ENCODE results near the gene ATP13A2. TPM values are rescaled to one million over a fixed set of nuclear protein-coding genes. Genes with fewer than 3 reads are reported as not detected.

Gene ATP13A2
- polyA plus RNA-seq, 1 donor (not counting 4 experiments of a cell fraction or from before 2014, with no cell fraction given), result 19.7 TPM

GRCh38 chr1:17021896-17022295 is 10.2 kb upstream of the ATP13A2 start:
- Histone ChIP-seq H3K4me2 (ENCODE audit: control insufficient read depth, extremely low read depth, insufficient read depth, low read depth, low read length) (no peak overlapping the region), H3K4me1 (ENCODE audit: control insufficient read depth, extremely low read depth, insufficient read depth, low read length) (no peaks in the 10 kb centered on the region), H3K27me3 (ENCODE audit: control insufficient read depth, extremely low read depth, insufficient read depth, low read length) (no peaks in the 10 kb centered on the region), H3K9ac (ENCODE audit: control insufficient read depth, extremely low read depth, insufficient read depth, low read length) (no peak overlapping the region), H3K36me3 (ENCODE audit: control insufficient read depth in 2 of 2, extremely low read depth in 1 of 2, insufficient read depth in 2 of 2, low read length in 2 of 2) (peaks cover 34 to 49% of the 10 kb centered on the region in 2 experiments), H3K4me3 (ENCODE audit: control insufficient read depth in 2 of 3, extremely low read depth in 1 of 3, insufficient read depth in 2 of 3, low read depth in 1 of 3, low read length in 3 of 3) (no peak overlapping the region), H2AFZ (ENCODE audit: control insufficient read depth, low read length) (no peak overlapping the region), H4K20me1 (ENCODE audit: control insufficient read depth, extremely low read depth, insufficient read depth, low read length) (no peaks in the 10 kb centered on the region), H3K79me2 (ENCODE audit: control insufficient read depth, insufficient read depth, low read length) (no peaks in the 10 kb centered on the region), H3K27ac (ENCODE audit: control insufficient read depth, insufficient read depth, low read length) (no peak overlapping the region), H3K9me1 (ENCODE audit: control insufficient read depth, extremely low read depth, insufficient read depth, low read length) (no peaks in the 10 kb centered on the region), H3K9me3 (ENCODE audit: control insufficient read depth, low read depth, low read length) (no peaks in the 10 kb centered on the region)
- dilution Hi-C loops (cut with MboI; ENCODE audit: extremely low pct_ligation_motif_present, low sequenced_read_pairs), result no loop called here
- FAIRE-seq, result no peak
- TF ChIP-seq CTCF (optimal IDR thresholded peaks at IDR 0.05 in 1 of 3, IDR thresholded peaks at IDR 0.05 in 1 of 3, conservative IDR thresholded peaks at IDR 0.05 in 1 of 3; ENCODE audit: extremely low read depth in 1 of 3, insufficient read depth in 2 of 3, low read length in 3 of 3), result no peak
- no peak for TF ChIP-seq EZH2 (IDR thresholded peaks at IDR 0.05; ENCODE audit: low read length)
- no peak for DNase-seq (ENCODE audit: low read depth, low spot score)

- Histone ChIP-seq H3K27ac (ENCODE audit: control insufficient read depth, insufficient read depth, low read length) (no peak overlapping the region), H3K27me3 (ENCODE audit: control insufficient read depth, extremely low read depth, insufficient read depth, low read length) (no peaks in the 10 kb centered on the region), H3K4me2 (ENCODE audit: control insufficient read depth, extremely low read depth, insufficient read depth, low read depth, low read length) (no peak overlapping the region), H3K36me3 (ENCODE audit: control insufficient read depth in 2 of 2, extremely low read depth in 1 of 2, insufficient read depth in 2 of 2, low read length in 2 of 2) (peaks cover 30 to 42% of the 10 kb centered on the region in 2 experiments), H2AFZ (ENCODE audit: control insufficient read depth, low read length) (no peak overlapping the region), H3K79me2 (ENCODE audit: control insufficient read depth, insufficient read depth, low read length) (no peaks in the 10 kb centered on the region), H3K9me1 (ENCODE audit: control insufficient read depth, extremely low read depth, insufficient read depth, low read length) (no peaks in the 10 kb centered on the region), H4K20me1 (ENCODE audit: control insufficient read depth, extremely low read depth, insufficient read depth, low read length) (no peaks in the 10 kb centered on the region), H3K4me1 (ENCODE audit: control insufficient read depth, extremely low read depth, insufficient read depth, low read length) (peaks cover 7% of the 10 kb centered on the region), H3K4me3 (ENCODE audit: control insufficient read depth in 2 of 3, extremely low read depth in 1 of 3, insufficient read depth in 2 of 3, low read depth in 1 of 3, low read length in 3 of 3) (no peak overlapping the region), H3K9ac (ENCODE audit: control insufficient read depth, extremely low read depth, insufficient read depth, low read length) (no peak overlapping the region), H3K9me3 (ENCODE audit: control insufficient read depth, low read depth, low read length) (no peaks in the 10 kb centered on the region)
- dilution Hi-C loops (cut with MboI; ENCODE audit: extremely low pct_ligation_motif_present, low sequenced_read_pairs), result no loop called here
- FAIRE-seq (no peak), DNase-seq (ENCODE audit: low read depth, low spot score) (no peak)
- TF ChIP-seq CTCF (optimal IDR thresholded peaks at IDR 0.05 in 1 of 3, IDR thresholded peaks at IDR 0.05 in 1 of 3, conservative IDR thresholded peaks at IDR 0.05 in 1 of 3; ENCODE audit: extremely low read depth in 1 of 3, insufficient read depth in 2 of 3, low read length in 3 of 3), result no peak
- TF ChIP-seq EZH2 (IDR thresholded peaks at IDR 0.05; ENCODE audit: low read length), result no peak
Measured at GRCh38 chr1:17020502-17020901, 8.8 kb upstream of the ATP13A2 start.

Measured in keratinocyte (primary cell).